GM21619 (cell line): ENCODE measurements around the gene MAN2A2.
"Not testable (repeated sequence)": the region's sequence is repeated elsewhere in the genome, so short reads cannot be mapped to it uniquely, and the experiment has no call there.

Experiments used
- ATAC-seq: cut with Tn5 transposase; IDR thresholded peaks from one replicate; pipeline ENCODE4 v1.9.1; 2021; ENCODE audit not compliant: unreplicated experiment

The MAN2A2 gene

GRCh38 chr15:90902040-90902839 is 862 bp upstream of the MAN2A2 start:
- ATAC-seq: peak; percentile 64

- no peak for ATAC-seq
Observed at GRCh38 chr15:90903733-90904536, 833 bp downstream of the MAN2A2 start.

DNA sequence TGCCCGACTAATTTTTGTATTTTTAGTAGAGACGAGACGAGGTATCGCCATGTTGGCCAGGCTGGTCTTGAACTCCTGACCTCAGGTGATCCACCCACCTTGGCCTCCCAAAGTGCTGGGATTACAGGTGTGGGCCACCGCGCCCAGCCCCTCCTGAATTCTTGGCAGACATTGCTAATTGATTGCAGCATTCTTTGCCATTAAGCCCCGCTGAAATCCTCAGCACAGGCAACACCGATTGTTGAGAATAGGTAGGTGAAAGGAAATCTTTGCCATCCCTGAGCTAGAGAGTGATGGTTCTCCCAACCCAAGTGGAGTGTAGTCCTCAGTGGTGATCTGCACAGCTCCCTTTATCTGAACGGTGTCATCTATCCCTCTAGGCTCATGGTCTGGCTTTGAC is 1.6 kb downstream of the MAN2A2 start:
- no peak for ATAC-seq

- ATAC-seq: no peak
Observed at GRCh38 chr15:90905306-90906180, 2.4 kb downstream of the MAN2A2 start.

DNA sequence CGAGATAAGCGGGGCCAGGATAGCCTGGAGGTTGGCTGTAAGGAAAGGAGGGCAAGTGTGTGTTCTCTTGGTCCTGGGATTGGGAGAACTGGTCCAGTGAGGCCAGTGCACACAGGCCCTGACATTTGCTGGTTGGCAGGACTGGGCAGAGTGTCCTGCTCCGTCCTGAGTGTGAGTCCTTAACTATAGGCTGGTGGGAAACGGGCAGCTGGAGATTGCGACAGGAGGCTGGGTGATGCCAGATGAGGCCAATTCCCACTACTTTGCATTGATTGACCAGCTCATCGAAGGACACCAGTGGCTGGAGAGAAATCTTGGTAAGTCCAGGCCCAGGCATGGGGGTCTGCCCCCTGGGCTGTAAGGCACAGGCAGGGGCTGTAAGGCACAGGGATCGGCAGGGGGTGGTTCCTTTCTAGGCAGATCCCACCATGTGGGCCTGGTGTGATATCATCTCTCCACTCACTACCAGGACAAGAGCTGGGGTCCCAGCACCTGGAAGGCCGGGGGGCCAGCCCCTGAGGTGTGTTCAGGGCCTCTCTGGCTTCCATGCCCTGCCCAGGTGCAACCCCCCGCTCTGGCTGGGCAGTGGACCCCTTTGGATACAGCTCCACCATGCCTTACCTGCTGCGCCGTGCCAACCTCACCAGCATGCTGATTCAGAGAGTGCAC is 3.2 kb downstream of the MAN2A2 start:
- no peak for ATAC-seq

GRCh38 chr15:90907051-90907660 is 4.1 kb downstream of the MAN2A2 start:
- ATAC-seq: no peak

DNA sequence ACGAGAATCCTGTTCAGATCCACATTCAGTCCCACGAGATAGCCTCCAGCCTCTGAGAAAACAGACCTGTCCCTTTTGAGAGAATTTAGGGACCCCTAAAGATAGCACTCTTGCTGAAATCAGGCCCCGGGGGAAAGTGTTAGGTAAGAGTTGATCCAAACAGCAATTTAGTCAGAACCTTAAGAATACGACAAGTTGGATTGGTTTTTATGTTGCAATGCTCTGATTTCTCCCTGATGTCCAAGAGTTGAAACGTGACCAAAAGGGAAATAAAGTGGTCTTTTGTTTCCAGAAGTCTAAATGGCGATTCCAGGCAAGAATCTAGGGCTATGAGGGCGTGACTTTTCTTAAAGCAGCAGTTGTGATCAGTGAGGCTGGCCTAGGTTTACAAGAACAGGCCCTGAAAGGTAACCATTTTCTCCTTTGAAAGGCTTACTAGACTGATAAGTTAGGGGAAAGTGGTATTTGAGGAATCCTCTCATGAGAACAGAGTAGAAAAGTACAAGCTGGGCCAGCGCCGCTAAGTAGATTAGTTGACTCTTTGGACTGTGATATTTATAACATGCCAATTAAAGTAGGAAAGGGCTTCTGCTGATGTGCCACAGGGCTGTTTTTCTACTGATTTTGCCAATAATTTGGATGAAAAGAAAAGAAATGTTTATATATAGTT is 4.9 kb downstream of the MAN2A2 start:
- ATAC-seq: no peak

DNA sequence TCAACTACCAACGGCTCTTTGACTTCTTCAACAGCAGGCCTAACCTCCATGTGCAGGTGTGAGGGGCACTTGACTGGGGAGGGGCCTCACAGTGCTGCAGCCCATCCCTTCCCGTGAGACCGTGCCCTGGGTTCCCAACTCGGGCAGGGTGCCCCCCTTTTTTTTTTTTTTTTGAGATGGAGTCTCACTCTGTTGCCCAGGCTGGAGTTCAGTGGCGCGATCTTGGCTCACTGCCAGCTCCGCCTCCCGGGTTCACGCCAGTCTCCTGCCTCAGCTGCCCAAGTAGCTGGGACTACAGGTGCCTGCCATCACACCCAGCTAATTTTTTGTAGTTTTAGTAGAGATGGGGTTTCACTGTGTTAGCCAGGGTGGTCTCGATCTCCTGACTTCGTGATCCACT is 6.3 kb downstream of the MAN2A2 start:
- not testable (repeated sequence) for ATAC-seq

- ATAC-seq: no peak
Observed at GRCh38 chr15:90909976-90910375, 6.9 kb downstream of the MAN2A2 start.

- no peak for ATAC-seq
Observed at GRCh38 chr15:90910441-90911301, 7.6 kb downstream of the MAN2A2 start.

GRCh38 chr15:90911302-90911623 is 8.2 kb downstream of the MAN2A2 start:
- no peak for ATAC-seq

- ATAC-seq: no peak
Observed at GRCh38 chr15:90911906-90912769, 9.0 kb downstream of the MAN2A2 start.

DNA sequence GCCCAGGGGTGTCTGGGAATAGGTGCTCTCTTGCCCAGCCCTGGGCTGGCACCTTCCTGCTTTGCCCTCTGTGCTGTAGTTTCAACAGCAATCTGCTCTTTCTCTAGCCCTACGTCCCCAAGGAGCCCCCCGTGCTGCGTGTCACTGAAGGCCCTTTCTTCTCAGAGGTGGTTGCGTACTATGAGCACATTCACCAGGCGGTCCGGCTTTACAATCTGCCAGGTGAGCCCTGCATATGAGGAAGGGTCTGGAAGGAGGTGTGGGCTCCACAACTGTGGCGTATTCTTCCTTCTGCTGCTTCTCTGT is 9.6 kb downstream of the MAN2A2 start:
- no peak for ATAC-seq

DNA sequence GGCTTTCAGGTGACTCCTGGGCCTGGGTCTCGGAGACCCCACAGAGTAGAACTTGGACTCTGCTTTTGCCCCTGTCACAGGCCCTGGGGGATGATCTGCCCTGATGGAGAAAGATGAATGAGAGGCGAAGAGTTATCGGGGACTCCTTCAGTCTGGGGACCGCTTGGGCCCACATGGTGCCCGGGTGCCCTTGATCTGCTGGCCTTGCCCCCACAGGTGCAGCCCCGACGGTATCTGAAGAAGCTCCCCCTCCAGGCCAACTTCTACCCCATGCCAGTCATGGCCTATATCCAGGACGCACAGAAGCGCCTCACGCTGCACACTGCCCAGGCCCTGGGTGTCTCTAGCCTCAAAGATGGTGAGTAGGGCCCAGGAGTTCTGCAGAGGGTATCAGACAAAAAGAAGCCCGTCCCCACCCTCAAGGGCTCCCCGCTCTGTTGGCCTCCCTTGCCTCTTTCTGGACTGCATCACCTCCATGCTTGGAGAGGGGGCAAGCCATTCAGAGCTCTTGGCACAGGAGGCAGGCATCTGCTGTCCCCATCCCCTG is 10.4 kb downstream of the MAN2A2 start:
- ATAC-seq: no peak

- ATAC-seq: no peak
Observed at GRCh38 chr15:90914305-90915080, 11.4 kb downstream of the MAN2A2 start.

GRCh38 chr15:90915216-90915807 is 12.2 kb downstream of the MAN2A2 start:
- ATAC-seq: no peak
